Upper lobe of right lung (tissue), 1 donor: ENCODE data around the gene PLCH1. TPM values are rescaled to one million over a fixed set of nuclear protein-coding genes. Genes with fewer than 3 reads are reported as not detected.
A peak's percentile ranks its signal among the peaks of the same experiment; 100 is the strongest.

Source experiments
- ATAC-seq: fragments of 200-7000 bp; cut with Tn5 transposase; one replicate; pipeline ENCODE4 v1.9.1; 2020; ENCODE audit warnings: mild to moderate bottlenecking, moderate library complexity
- DNase-seq: peaks from one replicate; pipeline ENCODE4 v3.0.0-alpha.2; 2020
- H3K27ac ChIP-seq: fragments of 200-600 bp; one replicate; pipeline ENCODE4 v1.8.0; 2022
- H3K27me3 ChIP-seq: fragments of 200-600 bp; one replicate; pipeline ENCODE4 v1.8.0; 2022; ENCODE audit warnings: mild to moderate bottlenecking
- H3K36me3 ChIP-seq: fragments of 200-600 bp; one replicate; pipeline ENCODE4 v1.8.0; 2022
- H3K4me1 ChIP-seq: fragments of 200-600 bp; one replicate; pipeline ENCODE4 v1.8.0; 2022
- H3K4me3 ChIP-seq: fragments of 200-600 bp; one replicate; pipeline ENCODE4 v1.8.0; 2022; ENCODE audit warnings: mild to moderate bottlenecking
- H3K9me3 ChIP-seq: fragments of 200-600 bp; one replicate; pipeline ENCODE4 v1.8.0; 2022
- intact Hi-C: fragments of 100-400 bp; cut with DNase I; formaldehyde crosslinking; loops from one replicate; pipeline ENCODE4 v1.11.0; 2022
- total RNA-seq: library from RNA; stranded (reverse); fragmentation: NEBNext Ultra II Directional; extraction: Animal tissue kit (Norgen Biotek cat#: 25700); gene quantifications from one replicate; pipeline ENCODE4 v1.2.1, GENCODE V29; 2021
- TF ChIP-seq, protein P1 (sequence below): fragments of 200-600 bp; IDR thresholded peaks from one replicate; pipeline ENCODE4 v1.8.0; 2022; ENCODE audit warnings: antibody characterized with exemption
- donor health status: DM: no; HTN: yes; CAD: no; lungs with severe emphysema.

The PLCH1 gene
- total RNA-seq, 1 donor from 2014 or later = 12.1 TPM

DNA sequence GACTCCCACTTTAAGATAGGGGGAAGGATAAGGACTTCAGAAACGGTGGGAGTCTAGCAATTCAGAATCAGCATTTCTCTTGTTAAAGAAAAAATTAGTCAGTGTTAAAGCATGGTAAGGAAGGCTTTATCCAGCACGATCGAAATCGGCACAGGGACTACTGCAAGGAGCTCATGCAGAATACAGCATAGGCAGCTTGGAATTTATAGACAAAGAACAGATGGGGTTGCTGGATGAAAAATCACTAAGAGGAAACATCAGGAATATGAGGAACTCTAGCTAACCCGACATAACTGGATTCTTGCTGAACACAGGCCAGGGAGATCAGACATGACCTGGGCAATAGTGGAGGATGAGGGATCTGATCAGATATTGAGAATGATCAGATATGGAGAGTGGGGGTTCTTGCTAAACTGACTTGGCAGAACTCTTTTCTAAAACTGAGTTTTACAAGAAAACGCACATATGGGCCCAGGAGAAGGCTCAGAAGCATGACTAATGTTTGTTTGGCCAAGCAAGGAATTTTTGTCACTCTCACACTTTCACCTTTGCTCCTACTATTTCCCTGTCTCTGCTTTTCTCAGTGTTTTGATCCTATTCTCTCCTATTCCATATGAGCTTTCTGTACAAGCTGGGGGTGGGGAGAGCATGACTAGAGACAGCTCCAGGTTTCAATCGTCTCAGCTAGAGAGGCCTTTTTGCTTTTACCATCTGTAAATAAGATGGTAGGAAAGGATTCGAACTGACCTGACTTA is 3.9 kb upstream of the PLCH1 start:
- Histone ChIP-seq H3K27me3 (peaks cover 22% of the 10 kb centered on the region), H3K9me3 (no peaks in the 10 kb centered on the region), H3K4me1 (peaks cover 18% of the 10 kb centered on the region), H3K36me3 (no peaks in the 10 kb centered on the region), H3K4me3 (no peak overlapping the region), H3K27ac (no peak overlapping the region)
- TF ChIP-seq, protein P1, sequence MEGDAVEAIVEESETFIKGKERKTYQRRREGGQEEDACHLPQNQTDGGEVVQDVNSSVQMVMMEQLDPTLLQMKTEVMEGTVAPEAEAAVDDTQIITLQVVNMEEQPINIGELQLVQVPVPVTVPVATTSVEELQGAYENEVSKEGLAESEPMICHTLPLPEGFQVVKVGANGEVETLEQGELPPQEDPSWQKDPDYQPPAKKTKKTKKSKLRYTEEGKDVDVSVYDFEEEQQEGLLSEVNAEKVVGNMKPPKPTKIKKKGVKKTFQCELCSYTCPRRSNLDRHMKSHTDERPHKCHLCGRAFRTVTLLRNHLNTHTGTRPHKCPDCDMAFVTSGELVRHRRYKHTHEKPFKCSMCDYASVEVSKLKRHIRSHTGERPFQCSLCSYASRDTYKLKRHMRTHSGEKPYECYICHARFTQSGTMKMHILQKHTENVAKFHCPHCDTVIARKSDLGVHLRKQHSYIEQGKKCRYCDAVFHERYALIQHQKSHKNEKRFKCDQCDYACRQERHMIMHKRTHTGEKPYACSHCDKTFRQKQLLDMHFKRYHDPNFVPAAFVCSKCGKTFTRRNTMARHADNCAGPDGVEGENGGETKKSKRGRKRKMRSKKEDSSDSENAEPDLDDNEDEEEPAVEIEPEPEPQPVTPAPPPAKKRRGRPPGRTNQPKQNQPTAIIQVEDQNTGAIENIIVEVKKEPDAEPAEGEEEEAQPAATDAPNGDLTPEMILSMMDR = no peak
- no peak for DNase-seq
- ATAC-seq = no peak
- intact Hi-C loops = no loop called here

DNA sequence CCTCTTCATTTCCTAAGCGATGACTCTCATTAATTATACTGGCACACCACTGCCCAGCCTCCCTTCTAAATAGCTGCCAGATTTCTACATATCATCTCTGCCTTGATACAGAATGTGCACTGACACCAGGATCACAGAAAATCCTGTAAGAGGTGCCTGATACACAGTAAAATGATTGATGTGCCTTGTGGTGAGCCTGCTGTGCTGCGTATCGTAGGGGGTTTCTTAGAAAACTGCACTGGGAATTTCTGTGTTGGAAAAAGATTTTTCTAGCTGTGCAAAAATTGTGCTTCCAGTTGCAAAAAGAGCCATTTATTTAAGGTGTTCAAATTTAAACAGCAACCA is 3.0 kb upstream of the PLCH1 start:
- Histone ChIP-seq H3K4me1 (peaks cover 22% of the 10 kb centered on the region), H3K9me3 (no peaks in the 10 kb centered on the region), H3K27me3 (peaks cover 31% of the 10 kb centered on the region), H3K36me3 (no peaks in the 10 kb centered on the region), H3K4me3 (no peak overlapping the region), H3K27ac (no peak overlapping the region)
- DNase-seq = no peak
- no peak for ATAC-seq
- TF ChIP-seq, protein P1 = no peak
- intact Hi-C loops = no loop called here

- peaks cover 22% of the 10 kb centered on the region for H3K4me1 ChIP-seq
- DNase-seq (no peak), ATAC-seq (no peak)
- no peak overlapping the region for H3K27ac ChIP-seq
- no peaks in the 10 kb centered on the region for H3K36me3 ChIP-seq
- TF ChIP-seq, protein P1 = no peak
- intact Hi-C loops = no loop called here
- H3K9me3 ChIP-seq = no peaks in the 10 kb centered on the region
- H3K27me3 ChIP-seq = peaks cover 36% of the 10 kb centered on the region
- H3K4me3 ChIP-seq = no peak overlapping the region
These were observed 2.5 kb upstream of the PLCH1 start for GRCh38 chr3:155747286-155747945.

DNA sequence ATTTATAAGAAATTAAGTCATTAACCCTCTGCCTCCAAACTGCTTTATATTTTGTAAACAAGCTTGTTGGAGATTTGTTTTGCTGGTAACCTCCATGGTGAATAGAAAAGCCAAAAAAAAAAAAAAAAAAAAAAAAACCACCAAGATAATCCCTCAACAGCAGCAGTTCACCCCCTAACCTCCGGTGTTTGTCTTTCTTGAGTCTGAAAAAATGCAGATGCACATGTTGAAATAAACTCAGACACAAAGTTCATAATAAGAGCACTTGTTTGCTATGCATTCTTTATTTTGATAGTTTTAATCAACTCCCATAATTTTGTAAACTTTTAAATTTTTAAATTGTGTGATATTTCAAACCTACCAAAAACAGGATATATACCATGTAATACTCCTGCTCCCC is 1.8 kb upstream of the PLCH1 start:
- no peak for DNase-seq
- TF ChIP-seq, protein P1 = no peak
- Histone ChIP-seq H3K4me3 (no peak overlapping the region), H3K4me1 (peaks cover 22% of the 10 kb centered on the region), H3K27ac (no peak overlapping the region), H3K27me3 (peaks cover 38% of the 10 kb centered on the region), H3K36me3 (no peaks in the 10 kb centered on the region), H3K9me3 (no peaks in the 10 kb centered on the region)
- intact Hi-C loops = no loop called here
- ATAC-seq = no peak

GRCh38 chr3:155745795-155746550 is 1.1 kb upstream of the PLCH1 start:
- Histone ChIP-seq H3K9me3 (no peaks in the 10 kb centered on the region), H3K27me3 (peaks cover 38% of the 10 kb centered on the region), H3K27ac (peak overlapping the region; percentile 18), H3K36me3 (no peaks in the 10 kb centered on the region), H3K4me3 (peak overlapping the region; percentile 61), H3K4me1 (peaks cover 22% of the 10 kb centered on the region)
- peak; percentile 69 for DNase-seq
- intact Hi-C loops = no loop called here
- TF ChIP-seq, protein P1 = no peak
- peak; percentile 45 for ATAC-seq
